ENCODE data around the gene GSAP. TPM values are rescaled to one million over a fixed set of nuclear protein-coding genes. Genes with fewer than 3 reads are reported as not detected.

The GSAP gene
- total and polyA plus RNA-seq, 2 donors (not counting 1 experiment from before 2014, with no cell fraction given) = 140 to 207 TPM

DNA sequence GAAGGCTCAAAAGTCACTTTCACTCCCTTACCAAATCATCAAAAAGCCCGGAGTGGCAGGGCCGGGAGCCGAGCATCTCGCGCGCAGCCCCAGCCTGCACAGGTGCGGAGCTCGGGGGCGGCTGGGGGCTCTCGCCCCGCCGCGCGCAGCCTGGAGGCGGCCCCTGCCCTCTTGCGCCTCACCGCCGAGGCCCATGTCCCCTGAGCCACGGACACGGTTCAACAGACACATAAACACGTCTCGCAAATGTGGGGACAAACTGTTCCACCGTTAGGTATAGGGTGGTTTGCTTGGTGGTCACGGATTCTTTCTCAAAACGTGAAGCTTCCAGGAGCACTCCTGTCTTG, 700 bp downstream of the GSAP start:
- H4K20me1 ChIP-seq (ENCODE audit: control insufficient read depth, insufficient read depth, low read length, poor library complexity, severe bottlenecking) = no peaks in the 10 kb centered on the region
- ChIA-PET CTCF (interaction anchor here (0.6 to 2.8 kb wide), 11 partner anchors 13 to 1094 kb away, joined by 3 to 17 read pairs (median 5); partner anchors contain the start of gene PTPN12), POLR2A (interaction anchor here (0.6 to 2.8 kb wide), 10 partner anchors 9 to 291 kb away, joined by 3 to 23 read pairs (median 6); partner anchors contain the start of genes PTPN12 and RSBN1L)
- H3K9me3 Mint-ChIP-seq (ENCODE audit: insufficient read depth) = no peaks in the 10 kb centered on the region
- no peaks in the 10 kb centered on the region for H3K9me3 ChIP-seq (ENCODE audit: control extremely low read depth in 1 of 3, control insufficient read depth in 2 of 3, insufficient read depth in 1 of 3, low read length in 2 of 3)
- H3K27ac Mint-ChIP-seq = peak overlapping the region; percentile 93
- no peaks in the 10 kb centered on the region for H3K27me3 Mint-ChIP-seq
- H3K4me1 Mint-ChIP-seq = peaks cover 61% of the 10 kb centered on the region
- peaks cover 42 to 43% of the 10 kb centered on the region in 2 donors for H3K4me1 ChIP-seq (ENCODE audit: control insufficient read depth in 2 of 2, insufficient read depth in 2 of 2, low read length in 2 of 2)
- peak overlapping the region; percentile 82 for H3K4me3 Mint-ChIP-seq
- H3K27me3 ChIP-seq (replicated peaks in 1 of 4; ENCODE audit: control extremely low read depth in 1 of 4, control insufficient read depth in 3 of 4, insufficient read depth in 4 of 4, low read length in 3 of 4) = no peaks in the 10 kb centered on the region
- H3K4me3 ChIP-seq (ENCODE audit: control extremely low read depth in 1 of 5, extremely low read depth in 1 of 5, insufficient read depth in 1 of 5, low read depth in 2 of 5, low read length in 4 of 5) = peak overlapping the region; percentile 68 to 83 (median 77)
- peaks cover 59% of the 10 kb centered on the region for H3K79me2 ChIP-seq (ENCODE audit: control insufficient read depth, insufficient read depth, low read length)
- H2AFZ ChIP-seq (ENCODE audit: insufficient read depth, low read depth, low read length, poor library complexity, severe bottlenecking) = peak overlapping the region; percentile 93
- intact Hi-C loops (cut with micrococcal nuclease) = loop anchor here (1.0 to 10.0 kb wide), 4 partner anchors 15 to 223 kb away; no protein-coding TSS in a partner anchor
- no peaks in the 10 kb centered on the region for H3K36me3 ChIP-seq (replicated peaks in 1 of 2; ENCODE audit: control extremely low read depth in 1 of 2, control insufficient read depth in 1 of 2, extremely low read depth in 1 of 2, insufficient read depth in 2 of 2, low read length in 1 of 2)
- peak overlapping the region; percentile 94 to 96 for H3K27ac ChIP-seq (ENCODE audit: low read length in 2 of 2)
- H3K9ac ChIP-seq (ENCODE audit: low read length) = peak overlapping the region; percentile 82
- WGBS (ENCODE audit: insufficient coverage) = under 1% methylated on average over 21 of the region's 25 CpGs
- ATAC-seq (ENCODE audit: low read depth) (peak; percentile 65), DNase-seq (peak; percentile 79)
- peak overlapping the region; percentile 85 for H3K4me2 ChIP-seq (replicated peaks; ENCODE audit: low read depth, low read length, poor library complexity, severe bottlenecking)
- TF ChIP-seq EZH2 (IDR thresholded peaks at IDR 0.05; ENCODE audit: borderline replicate concordance, insufficient read depth, low read depth, low read length, poor library complexity, severe bottlenecking) (no peak), CTCF (IDR thresholded peaks at IDR 0.05) (no peak)

DNA sequence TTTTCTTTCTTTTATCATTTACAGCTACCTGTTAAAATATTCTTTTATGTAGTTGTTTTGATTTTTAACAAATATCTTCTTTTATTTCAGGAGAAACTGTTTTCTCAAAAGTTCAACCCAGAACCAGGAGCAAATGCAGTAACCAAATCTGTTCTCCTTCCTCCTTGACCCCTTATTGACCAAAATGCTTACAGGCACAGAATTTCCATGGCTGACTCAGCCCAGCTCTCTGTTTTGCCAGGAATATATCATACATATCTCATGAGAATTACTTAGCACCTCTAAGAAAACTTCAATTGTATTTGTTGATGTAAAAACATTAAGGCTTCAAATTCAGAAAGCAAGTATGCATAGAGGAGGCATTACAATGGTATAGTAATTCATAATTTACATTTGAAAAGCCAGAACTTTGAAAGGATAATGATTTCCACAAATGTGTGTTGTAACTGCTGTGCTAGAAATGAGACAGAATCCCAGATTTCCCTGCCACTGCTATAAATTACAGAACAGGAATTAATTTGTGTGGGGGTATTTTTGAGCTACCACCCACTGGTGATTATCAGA, 2.2 kb downstream of the GSAP start:
- Histone ChIP-seq H4K20me1 (ENCODE audit: control insufficient read depth, insufficient read depth, low read length, poor library complexity, severe bottlenecking) (peaks cover 5% of the 10 kb centered on the region), H3K27me3 (replicated peaks in 1 of 4; ENCODE audit: control extremely low read depth in 1 of 4, control insufficient read depth in 3 of 4, insufficient read depth in 4 of 4, low read length in 3 of 4) (no peaks in the 10 kb centered on the region), H3K4me3 (ENCODE audit: control extremely low read depth in 1 of 5, extremely low read depth in 1 of 5, insufficient read depth in 1 of 5, low read depth in 2 of 5, low read length in 4 of 5) (peak overlapping the region in 4 of 5 experiments; percentile 76 to 83 (median 79)), H3K27ac (ENCODE audit: low read length in 2 of 2) (peak overlapping the region; percentile 94 to 96), H3K4me1 (ENCODE audit: control insufficient read depth in 2 of 2, insufficient read depth in 2 of 2, low read length in 2 of 2) (peaks cover 42 to 51% of the 10 kb centered on the region in 2 donors), H3K4me2 (replicated peaks; ENCODE audit: low read depth, low read length, poor library complexity, severe bottlenecking) (peak overlapping the region; percentile 85), H3K36me3 (replicated peaks in 1 of 2; ENCODE audit: control extremely low read depth in 1 of 2, control insufficient read depth in 1 of 2, extremely low read depth in 1 of 2, insufficient read depth in 2 of 2, low read length in 1 of 2) (no peaks in the 10 kb centered on the region), H3K79me2 (ENCODE audit: control insufficient read depth, insufficient read depth, low read length) (peaks cover 70% of the 10 kb centered on the region), H2AFZ (ENCODE audit: insufficient read depth, low read depth, low read length, poor library complexity, severe bottlenecking) (peak overlapping the region; percentile 20), H3K9ac (ENCODE audit: low read length) (peak overlapping the region; percentile 82), H3K9me3 (ENCODE audit: control extremely low read depth in 1 of 3, control insufficient read depth in 2 of 3, insufficient read depth in 1 of 3, low read length in 2 of 3) (no peaks in the 10 kb centered on the region)
- peak overlapping the region; percentile 82 for H3K4me3 Mint-ChIP-seq
- H3K27ac Mint-ChIP-seq = peak overlapping the region; percentile 93
- H3K4me1 Mint-ChIP-seq = peaks cover 70% of the 10 kb centered on the region
- TF ChIP-seq EZH2 (IDR thresholded peaks at IDR 0.05; ENCODE audit: borderline replicate concordance, insufficient read depth, low read depth, low read length, poor library complexity, severe bottlenecking) (no peak), CTCF (IDR thresholded peaks at IDR 0.05) (no peak)
- CTCF ChIA-PET = interaction anchor here (0.7 to 2.8 kb wide), 15 partner anchors 12 to 495 kb away, joined by 3 to 17 read pairs (median 3); partner anchors contain the start of gene PTPN12
- no peaks in the 10 kb centered on the region for H3K9me3 Mint-ChIP-seq (ENCODE audit: insufficient read depth)
- no peak for ATAC-seq (ENCODE audit: low read depth)
- intact Hi-C loops (cut with micrococcal nuclease) = loop anchor here (1.0 to 10.0 kb wide), 6 partner anchors 13 to 410 kb away; partner anchors contain the start of genes PHTF2 and TMEM60
- no peak for DNase-seq
- POLR2A ChIA-PET = interaction anchor here (0.5 to 2.8 kb wide), 8 partner anchors 22 to 124 kb away, joined by 3 to 23 read pairs (median 6); partner anchors contain the start of gene PTPN12
- H3K27me3 Mint-ChIP-seq = no peaks in the 10 kb centered on the region

Measured in B cell (primary cell).